WTC11 (cell line): ENCODE measurements around the gene G2E3. TPM values are rescaled to one million over a fixed set of nuclear protein-coding genes. Genes with fewer than 3 reads are reported as not detected.

ENCODE experiments used
- total RNA-seq: library from RNA; stranded (reverse); gene quantifications from 3 replicates; pipeline ENCODE4 v1.2.3, GENCODE V29; 2021

G2E3 gene
- total RNA-seq, 1 experiment from 2014 or later: 66.2 TPM

Other genes starting within 250 kb of the G2E3 start
- gene SCFD1, start 63.2 kb downstream of the G2E3 start, total RNA-seq: 69.1 to 79.1 TPM (median 77.5 TPM) in 3 replicates